ENCODE results near the gene NUDT16L1.

The NUDT16L1 gene

DNA sequence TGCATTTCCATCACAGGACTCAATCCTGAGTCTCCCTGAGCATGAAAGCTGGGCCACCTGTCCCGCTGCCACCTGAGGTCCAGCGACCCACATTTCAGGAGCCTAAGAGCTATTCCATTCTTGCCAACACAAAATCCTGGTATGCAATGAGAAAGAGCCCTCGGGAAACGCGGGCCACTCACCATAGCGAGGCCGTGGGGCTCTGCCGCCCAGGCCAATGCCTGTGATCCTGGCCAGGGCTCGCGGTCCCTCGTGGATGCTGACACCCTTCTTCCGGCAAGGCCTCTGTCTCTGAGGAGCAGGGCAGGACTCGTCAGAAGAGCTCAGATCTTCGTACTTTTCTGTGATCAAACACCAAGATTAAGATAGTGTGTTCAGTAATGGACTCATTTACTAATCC lies 11.6 kb downstream of the NUDT16L1 start:
- no peaks in the 10 kb centered on the region for H3K9me3 Mint-ChIP-seq
- peaks cover 6% of the 10 kb centered on the region for H3K4me1 Mint-ChIP-seq

DNA sequence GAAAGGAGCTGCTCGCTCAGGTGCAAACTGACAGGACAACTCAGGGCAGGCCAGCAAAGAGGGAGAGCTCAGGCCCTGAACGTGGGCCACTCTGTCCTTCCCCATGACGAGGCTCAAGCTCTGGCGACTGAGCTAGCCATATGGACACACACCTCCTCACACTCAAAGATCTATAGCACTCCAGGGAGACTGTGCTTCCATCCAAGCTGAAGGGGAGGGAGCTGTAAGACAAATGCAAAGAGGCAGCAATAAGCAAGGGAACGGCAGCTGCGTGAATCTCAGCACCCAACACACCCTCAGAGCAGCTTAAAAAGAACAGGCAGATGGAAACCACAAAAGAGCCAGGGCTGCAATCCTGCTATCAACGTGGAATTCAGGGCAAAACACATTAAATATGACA lies 13.5 kb downstream of the NUDT16L1 start:
- no peaks in the 10 kb centered on the region for H3K9me3 Mint-ChIP-seq
- ATAC-seq: no peak
- DNase-seq (ENCODE audit: low spot score in 2 of 2): no peak
- H3K4me1 Mint-ChIP-seq: peaks cover 6% of the 10 kb centered on the region
- peaks cover 72% of the 10 kb centered on the region for H3K36me3 Mint-ChIP-seq
- H3K27ac Mint-ChIP-seq: no peak overlapping the region
- H3K4me3 Mint-ChIP-seq: no peak overlapping the region

More for the DNA sequence above, 11.6 kb downstream of the NUDT16L1 start:
- no peak for DNase-seq (ENCODE audit: low spot score in 2 of 2)
- no peak overlapping the region for H3K4me3 Mint-ChIP-seq
- peaks cover 59% of the 10 kb centered on the region for H3K36me3 Mint-ChIP-seq
- no peak overlapping the region for H3K27ac Mint-ChIP-seq
- no peak for ATAC-seq

DNA sequence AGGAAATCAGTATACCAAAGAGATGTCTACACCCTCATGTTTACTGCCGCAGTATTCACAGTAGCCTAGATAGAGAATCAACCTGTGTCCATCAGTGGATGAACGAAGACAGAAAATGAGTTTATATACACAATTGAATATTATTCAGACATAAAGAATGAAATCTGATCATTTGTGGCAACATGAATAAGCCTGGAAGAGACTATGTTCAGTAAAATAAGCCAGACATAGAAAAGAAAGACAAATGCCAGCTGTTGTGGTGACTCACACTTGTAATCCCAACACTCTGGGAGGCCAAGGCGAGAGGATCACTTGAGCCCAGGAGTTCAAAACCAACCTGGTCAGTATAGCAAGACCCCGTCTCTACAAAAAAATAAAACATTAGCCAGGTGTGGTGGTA lies 16.1 kb downstream of the NUDT16L1 start:
- no peak for ATAC-seq
- no peak for DNase-seq (ENCODE audit: low spot score in 2 of 2)
- Mint-ChIP-seq H3K27ac (no peak overlapping the region), H3K4me1 (peaks cover 6% of the 10 kb centered on the region), H3K4me3 (no peak overlapping the region), H3K36me3 (peaks cover 91% of the 10 kb centered on the region), H3K9me3 (no peaks in the 10 kb centered on the region)

DNA sequence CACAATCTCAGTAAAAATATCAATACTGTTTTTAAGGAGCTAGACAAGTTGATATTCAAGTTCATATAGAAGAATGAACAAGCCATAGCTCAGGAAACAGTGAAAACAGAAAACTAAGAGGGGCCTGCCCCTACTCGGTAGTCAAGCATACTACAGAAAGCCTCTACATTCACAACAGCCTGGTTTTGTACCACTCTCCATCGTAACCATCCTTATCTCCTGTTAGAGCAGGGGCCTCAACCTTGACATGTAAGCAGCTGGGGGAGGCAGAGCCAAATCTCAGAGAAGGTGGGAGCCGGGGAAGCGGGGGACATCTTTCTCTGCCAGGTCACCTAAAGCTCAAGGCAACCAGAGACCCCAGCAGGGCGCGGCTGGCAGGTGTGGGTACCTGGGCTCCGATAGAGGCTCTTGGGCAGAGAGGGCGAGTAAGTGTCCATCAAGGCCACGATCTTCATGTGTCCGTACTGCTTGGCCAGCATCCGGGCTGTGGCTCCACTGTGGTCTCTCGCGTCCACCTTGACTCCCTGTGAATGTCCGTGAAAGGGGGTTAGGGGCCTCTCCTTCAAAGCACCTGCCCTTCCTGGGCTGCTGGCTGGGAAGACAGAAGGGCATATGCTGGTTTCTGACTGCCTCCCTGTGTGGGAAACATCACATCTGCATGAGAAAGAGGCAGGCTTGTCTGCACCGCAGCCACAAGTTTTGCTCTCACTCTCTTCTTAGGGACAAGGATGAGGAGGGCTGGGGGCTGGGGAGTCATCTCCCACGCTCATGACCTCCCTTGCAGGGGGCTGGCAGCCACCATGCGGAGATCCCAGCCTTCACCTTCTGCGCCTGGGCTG lies 20.5 kb downstream of the NUDT16L1 start:
- ATAC-seq: no peak
- no peak overlapping the region for H3K4me3 Mint-ChIP-seq
- H3K27ac Mint-ChIP-seq: no peak overlapping the region
- no peaks in the 10 kb centered on the region for H3K9me3 Mint-ChIP-seq
- peaks cover 74% of the 10 kb centered on the region for H3K36me3 Mint-ChIP-seq
- no peaks in the 10 kb centered on the region for H3K4me1 Mint-ChIP-seq
- no peak for DNase-seq (ENCODE audit: low spot score in 2 of 2)

DNA sequence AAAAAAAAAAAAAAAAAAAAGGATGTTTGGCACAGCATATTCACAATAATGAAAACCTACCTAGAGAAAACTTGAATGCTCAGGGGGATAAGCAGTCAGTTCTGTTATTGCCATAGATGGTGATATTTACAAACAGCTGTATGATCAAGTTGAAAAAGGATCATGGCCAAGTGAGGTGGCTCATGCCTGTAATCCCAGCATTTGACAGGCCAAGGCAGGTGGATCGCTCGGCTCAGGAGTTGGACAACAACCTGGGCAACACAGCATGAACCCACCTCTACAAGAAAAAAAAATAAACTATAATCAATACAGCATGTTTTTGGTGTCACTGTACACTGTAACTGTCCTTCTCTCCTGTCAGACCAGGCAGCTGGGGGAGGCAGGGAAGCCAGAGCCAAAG lies 21.6 kb downstream of the NUDT16L1 start:
- H3K4me1 Mint-ChIP-seq: no peaks in the 10 kb centered on the region
- no peak for ATAC-seq
- H3K4me3 Mint-ChIP-seq: no peak overlapping the region
- peak overlapping the region; percentile 34 for H3K27ac Mint-ChIP-seq
- no peaks in the 10 kb centered on the region for H3K9me3 Mint-ChIP-seq
- H3K36me3 Mint-ChIP-seq: peaks cover 62% of the 10 kb centered on the region
- no peak for DNase-seq (ENCODE audit: low spot score in 2 of 2)

DNA sequence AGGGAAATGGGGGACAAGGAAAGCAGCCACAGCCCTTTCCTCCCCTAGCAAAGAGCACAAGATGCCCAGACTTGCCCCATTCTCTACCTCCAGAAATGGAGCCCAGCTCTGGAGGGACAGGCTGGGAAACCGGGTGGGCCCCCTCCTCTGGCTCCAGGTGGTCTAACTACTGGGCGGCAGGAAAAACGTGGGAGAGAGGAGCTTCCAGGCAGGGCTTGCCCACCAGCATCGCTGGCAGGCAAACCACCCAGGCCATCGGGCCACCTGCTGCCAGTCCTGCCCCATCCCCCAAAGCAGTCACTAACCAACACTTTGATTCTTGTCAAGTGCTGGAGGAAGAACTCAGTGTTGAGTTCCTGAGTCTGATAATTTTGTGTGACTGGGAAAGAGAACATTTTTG lies 25.1 kb downstream of the NUDT16L1 start:
- Mint-ChIP-seq H3K9me3 (no peaks in the 10 kb centered on the region), H3K27ac (no peak overlapping the region), H3K36me3 (peaks cover 30% of the 10 kb centered on the region), H3K4me3 (no peak overlapping the region), H3K4me1 (no peaks in the 10 kb centered on the region)
- ATAC-seq (no peak), DNase-seq (ENCODE audit: low spot score in 2 of 2) (no peak)

DNA sequence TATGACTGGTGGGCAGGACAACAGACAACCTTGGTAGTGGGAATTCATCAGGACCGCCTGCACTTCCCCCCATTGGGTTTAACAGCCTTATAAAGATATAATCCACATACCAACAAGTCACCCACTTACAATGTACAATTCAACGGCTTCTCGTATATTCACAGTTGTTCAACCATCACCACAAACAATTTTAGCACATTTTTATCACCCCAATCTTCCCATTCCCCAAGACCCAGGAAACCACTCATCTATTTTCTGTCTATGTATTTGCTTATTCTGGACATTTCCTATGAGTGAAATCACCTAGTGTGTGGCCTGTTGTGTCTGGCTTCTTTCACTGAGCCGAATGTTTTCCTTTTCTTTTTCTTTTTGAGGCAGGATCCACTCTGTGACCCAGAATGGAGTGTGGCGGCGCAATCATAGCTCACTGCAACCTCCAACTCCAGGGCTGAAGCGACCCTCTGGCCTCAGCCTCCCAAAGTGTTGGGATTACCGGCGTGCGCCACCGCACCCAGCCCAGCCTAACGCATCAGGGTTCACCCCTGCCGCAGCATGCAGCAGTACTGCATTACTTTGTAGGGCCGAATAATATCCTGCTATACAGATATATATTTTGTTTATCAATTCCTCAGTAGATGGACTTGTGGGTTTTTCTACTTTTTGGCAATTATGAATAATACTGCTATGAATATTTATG lies 29.9 kb downstream of the NUDT16L1 start:
- Mint-ChIP-seq H3K4me1 (no peaks in the 10 kb centered on the region), H3K36me3 (peaks cover 13% of the 10 kb centered on the region), H3K4me3 (no peak overlapping the region), H3K9me3 (no peaks in the 10 kb centered on the region), H3K27ac (no peak overlapping the region)
- no peak for ATAC-seq
- no peak for DNase-seq (ENCODE audit: low spot score in 2 of 2)

DNA sequence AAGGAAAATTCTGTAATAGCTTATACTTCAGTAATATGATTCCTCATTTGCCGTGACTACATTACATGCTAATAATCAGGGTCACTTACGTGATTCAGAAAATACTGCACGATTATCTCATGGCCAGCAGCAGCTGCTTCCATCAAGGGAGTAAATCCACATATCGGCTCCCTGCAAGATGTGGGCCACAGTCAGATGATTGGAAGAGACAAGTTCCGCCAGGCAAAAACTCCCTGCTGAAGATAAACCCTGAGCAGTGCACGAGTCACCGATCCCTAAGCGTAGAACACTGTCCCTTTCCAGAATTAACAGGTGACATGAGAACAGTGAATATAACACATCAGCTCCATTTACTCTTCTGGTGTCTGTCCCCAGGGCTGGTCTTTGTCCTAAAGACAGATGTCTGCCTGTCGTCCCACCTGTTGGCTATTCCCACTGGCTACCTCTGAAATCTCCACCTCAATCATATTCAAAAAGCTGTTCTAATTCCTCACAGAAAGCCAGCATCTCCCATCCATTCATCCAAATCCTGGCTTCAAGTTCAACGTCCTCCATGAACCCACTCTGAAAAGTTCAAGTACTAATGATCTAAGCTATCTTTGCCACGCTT lies 31.4 kb downstream of the NUDT16L1 start:
- ATAC-seq (no peak), DNase-seq (ENCODE audit: low spot score in 2 of 2) (no peak)
- Mint-ChIP-seq H3K9me3 (no peaks in the 10 kb centered on the region), H3K4me3 (no peak overlapping the region), H3K27ac (no peak overlapping the region), H3K36me3 (peaks cover 18% of the 10 kb centered on the region), H3K4me1 (no peaks in the 10 kb centered on the region)

DNA sequence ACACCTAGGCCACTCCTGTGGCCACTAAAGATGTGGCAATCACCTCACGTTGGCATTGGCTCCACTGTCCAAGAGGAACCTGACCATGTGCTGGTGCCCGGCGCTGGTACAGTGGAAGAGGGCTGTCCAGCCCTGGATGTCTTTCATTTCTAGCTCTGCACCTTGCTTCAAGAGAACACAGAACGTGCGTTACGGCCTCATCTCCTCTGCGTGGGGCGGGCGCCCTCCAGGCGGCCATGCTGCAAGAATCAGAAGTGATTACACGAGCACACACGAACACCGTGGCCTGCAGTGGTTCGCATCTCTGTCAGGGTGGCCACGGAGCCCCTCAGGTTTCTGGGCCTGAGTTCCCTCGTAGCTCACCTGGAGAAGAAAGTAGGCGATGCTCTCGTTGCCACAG lies 33.3 kb downstream of the NUDT16L1 start:
- Mint-ChIP-seq H3K27ac (no peak overlapping the region), H3K36me3 (peaks cover 28% of the 10 kb centered on the region), H3K4me3 (no peak overlapping the region), H3K9me3 (no peaks in the 10 kb centered on the region), H3K4me1 (no peaks in the 10 kb centered on the region)
- no peak for ATAC-seq
- no peak for DNase-seq (ENCODE audit: low spot score in 2 of 2)

DNA sequence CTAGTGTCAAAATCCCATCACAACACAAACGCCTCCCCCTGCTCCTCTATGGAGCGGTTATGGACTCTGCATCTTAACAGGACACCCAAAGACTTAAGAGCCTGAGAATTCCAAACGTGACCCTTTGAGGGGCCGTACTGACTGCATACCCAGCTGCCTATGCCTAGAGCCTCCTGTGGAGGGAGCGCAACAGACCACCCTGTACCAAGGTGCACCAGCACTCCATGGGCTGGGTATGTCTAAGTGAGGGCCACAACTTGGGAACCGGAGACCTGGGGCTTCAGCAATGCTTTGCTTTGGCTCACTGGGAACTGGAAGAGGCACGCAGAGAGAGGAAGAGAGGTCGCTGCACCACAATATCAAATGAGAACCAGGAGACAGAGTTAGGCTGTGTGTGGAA lies 35.3 kb downstream of the NUDT16L1 start:
- H3K27ac Mint-ChIP-seq: peak overlapping the region; percentile 76
- peaks cover 28% of the 10 kb centered on the region for H3K36me3 Mint-ChIP-seq
- no peaks in the 10 kb centered on the region for H3K9me3 Mint-ChIP-seq
- no peak for ATAC-seq
- DNase-seq (ENCODE audit: low spot score in 2 of 2): no peak
- H3K4me1 Mint-ChIP-seq: peaks cover 12% of the 10 kb centered on the region
- no peak overlapping the region for H3K4me3 Mint-ChIP-seq

DNA sequence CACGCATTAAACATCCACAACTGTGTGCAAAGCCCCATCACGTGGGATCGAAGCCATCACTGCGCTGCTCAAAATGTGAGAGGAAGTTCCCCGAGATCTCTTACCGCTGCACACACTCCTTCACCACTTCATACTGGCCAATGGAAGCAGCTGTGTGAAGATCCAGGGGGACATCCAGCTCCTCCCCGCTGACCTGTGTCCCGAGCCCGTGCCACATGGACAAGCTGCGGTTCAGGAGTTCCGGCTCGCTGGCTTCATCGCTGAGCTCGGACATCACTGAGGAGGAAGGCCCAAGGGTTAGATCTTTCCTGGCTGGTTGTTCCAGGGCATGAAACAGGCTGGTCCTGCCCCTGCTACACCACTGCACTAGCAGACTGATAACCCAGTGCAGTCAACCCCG lies 36.5 kb downstream of the NUDT16L1 start:
- H3K4me3 Mint-ChIP-seq: no peak overlapping the region
- peaks cover 19% of the 10 kb centered on the region for H3K4me1 Mint-ChIP-seq
- ATAC-seq (no peak), DNase-seq (ENCODE audit: low spot score in 2 of 2) (no peak)
- peaks cover 30% of the 10 kb centered on the region for H3K36me3 Mint-ChIP-seq
- no peaks in the 10 kb centered on the region for H3K9me3 Mint-ChIP-seq
- H3K27ac Mint-ChIP-seq: no peak overlapping the region

DNA sequence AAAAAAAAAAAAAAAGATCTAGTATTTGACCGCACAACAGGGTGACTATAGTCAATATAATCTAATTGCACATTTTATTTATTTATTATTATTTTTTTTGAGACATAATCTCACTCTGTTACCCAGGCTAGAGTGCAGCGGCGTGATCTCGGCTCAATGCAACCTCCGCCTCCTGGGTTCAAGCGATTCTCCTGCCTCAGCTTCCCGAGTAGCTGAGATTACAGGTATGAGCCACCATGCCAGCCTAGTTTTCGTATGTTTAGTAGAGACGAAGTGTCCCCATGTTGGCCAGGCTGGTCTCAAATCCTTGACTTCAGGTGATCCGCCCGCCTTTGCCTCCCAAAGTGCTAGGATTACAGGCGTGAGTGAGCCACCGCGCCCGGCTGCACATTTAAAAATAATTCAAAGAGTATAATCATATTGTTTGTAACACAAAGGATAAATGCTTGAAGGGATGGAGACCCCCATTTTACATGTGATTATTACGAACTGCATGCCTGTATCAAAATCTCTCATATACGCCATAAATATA lies 39.9 kb downstream of the NUDT16L1 start:
- Mint-ChIP-seq H3K9me3 (no peaks in the 10 kb centered on the region), H3K36me3 (peaks cover 26% of the 10 kb centered on the region), H3K4me3 (peak overlapping the region; percentile 90), H3K27ac (no peak overlapping the region), H3K4me1 (peaks cover 26% of the 10 kb centered on the region)
- ATAC-seq: no peak
- DNase-seq (ENCODE audit: low spot score in 2 of 2): no peak

DNA sequence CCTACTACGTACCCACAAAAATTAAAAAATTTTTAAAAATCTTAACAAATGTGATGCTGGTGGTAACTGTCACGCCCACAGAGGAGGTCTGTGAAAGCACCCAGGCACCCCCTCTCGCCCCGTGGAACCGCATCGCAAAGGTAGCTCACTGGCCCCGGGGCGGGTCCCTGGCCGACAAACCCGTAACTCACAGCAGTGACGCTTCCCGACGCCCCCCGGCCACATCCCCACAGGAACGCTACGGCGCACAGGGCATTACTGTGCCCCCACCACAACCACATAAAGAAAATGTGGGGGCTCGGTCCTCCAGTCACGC lies 40.3 kb downstream of the NUDT16L1 start:
- H3K4me1 Mint-ChIP-seq: peaks cover 26% of the 10 kb centered on the region
- H3K4me3 Mint-ChIP-seq: peak overlapping the region; percentile 90
- ATAC-seq (peak; percentile 17), DNase-seq (ENCODE audit: low spot score in 2 of 2) (no peak)
- H3K27ac Mint-ChIP-seq: no peak overlapping the region
- no peaks in the 10 kb centered on the region for H3K9me3 Mint-ChIP-seq
- H3K36me3 Mint-ChIP-seq: peaks cover 23% of the 10 kb centered on the region

DNA sequence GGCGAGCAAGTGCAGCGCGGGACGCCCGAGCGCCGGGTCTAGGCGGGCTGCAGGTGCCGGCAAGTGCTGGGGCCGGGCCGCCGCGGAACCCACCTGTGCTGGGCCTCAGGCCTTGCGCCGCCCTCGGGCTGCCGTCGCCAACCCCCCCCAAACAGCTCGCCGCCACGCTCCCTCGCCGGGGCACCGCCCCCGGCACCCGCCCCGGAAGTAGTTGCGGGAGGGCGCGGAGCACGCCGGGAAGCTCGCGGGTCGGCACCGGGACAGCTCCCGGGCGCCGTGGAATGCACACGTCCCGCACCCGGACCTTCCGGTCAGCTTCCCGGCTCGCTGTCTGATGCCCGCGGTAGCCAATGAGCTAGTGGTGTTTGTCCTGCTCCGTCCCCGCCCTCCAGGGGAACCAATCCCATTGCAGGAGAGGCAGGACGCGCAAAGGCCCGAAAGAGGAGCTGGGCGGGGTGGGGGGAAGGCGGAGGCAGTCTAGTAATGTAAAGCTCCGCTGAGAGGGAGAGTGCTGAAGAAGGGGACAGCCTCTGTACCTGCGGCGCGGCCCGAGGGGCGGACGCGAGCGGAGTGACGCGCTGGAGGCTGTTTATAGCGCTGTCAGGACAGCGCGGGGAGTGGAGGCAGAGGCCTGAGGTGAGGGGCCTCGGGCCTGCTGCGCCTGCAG lies 40.8 kb downstream of the NUDT16L1 start, which contains the start of the genes ANKS3 and DNAAF8:
TSS of gene ANKS3 (minus strand) at position 209 of the 667 bp plus-strand sequence. CDS start 4,122 bp downstream, outside the sequence.
TSS of gene DNAAF8 (plus strand) at position 475 of the 667 bp plus-strand sequence. CDS start 1,978 bp downstream, outside the sequence.
- Mint-ChIP-seq H3K9me3 (no peaks in the 10 kb centered on the region), H3K4me3 (peak within 1 kb of the TSS; percentile 90), H3K36me3 (peaks cover 20% of the 10 kb centered on the region), H3K27ac (peak within 1 kb of the TSS; percentile 90), H3K4me1 (peaks cover 26% of the 10 kb centered on the region)
- peak; percentile 88 for ATAC-seq
- DNase-seq (ENCODE audit: low spot score in 2 of 2): peak; percentile 73 to 89
